HG03025 (cell line): Measurements from ENCODE around the gene SETD2.
A peak's percentile ranks its signal among the peaks of the same experiment; 100 is the strongest.

Experiments
- ATAC-seq: cut with Tn5 transposase; IDR thresholded peaks from one replicate; pipeline ENCODE4 v1.9.1; 2021; ENCODE audit warnings: mild to moderate bottlenecking, moderate library complexity; ENCODE audit not compliant: unreplicated experiment, low FRiP score

The SETD2 gene

GRCh38 chr3:46987319-46987742 lies 176.6 kb downstream of the SETD2 start:
- ATAC-seq = peak; percentile 3

GRCh38 chr3:46986782-46987310 lies 177.1 kb downstream of the SETD2 start:
- ATAC-seq = no peak

- ATAC-seq = no peak
These were observed 177.7 kb downstream of the SETD2 start for GRCh38 chr3:46986055-46986730.

GRCh38 chr3:46985588-46985987 lies 178.3 kb downstream of the SETD2 start:
- ATAC-seq = no peak

GRCh38 chr3:46984591-46985459 lies 179.1 kb downstream of the SETD2 start:
- no peak for ATAC-seq

GRCh38 chr3:46982546-46982945 lies 181.4 kb downstream of the SETD2 start:
- ATAC-seq = no peak

GRCh38 chr3:46981932-46982471 lies 181.9 kb downstream of the SETD2 start:
- no peak for ATAC-seq

- peak; percentile 0 for ATAC-seq
These were observed 183.9 kb downstream of the SETD2 start for GRCh38 chr3:46979958-46980497.

GRCh38 chr3:46978985-46979944 lies 184.6 kb downstream of the SETD2 start, which contains the start of gene NBEAL2:
NBEAL2 (plus strand) TSS chr3:46979666; CDS start chr3:46979862, 196 bp downstream.
- ATAC-seq = peak; percentile 56

GRCh38 chr3:46978381-46978780 lies 185.5 kb downstream of the SETD2 start:
- ATAC-seq = no peak

- no peak for ATAC-seq
These were observed 186.1 kb downstream of the SETD2 start for GRCh38 chr3:46977811-46978195.

GRCh38 chr3:46976326-46977190 lies 187.4 kb downstream of the SETD2 start, which contains the start of gene CCDC12:
CCDC12 (minus strand) TSS chr3:46976745; CDS start chr3:46976732, 13 bp downstream.
- ATAC-seq = peak; percentile 65

- ATAC-seq = no peak
These were observed 189.3 kb downstream of the SETD2 start for GRCh38 chr3:46974421-46975171.

- no peak for ATAC-seq
These were observed 191.5 kb downstream of the SETD2 start for GRCh38 chr3:46972396-46972795.

GRCh38 chr3:46971742-46972141 lies 192.2 kb downstream of the SETD2 start:
- no peak for ATAC-seq

GRCh38 chr3:46971151-46971550 lies 192.8 kb downstream of the SETD2 start:
- no peak for ATAC-seq

- ATAC-seq = no peak
These were observed 193.4 kb downstream of the SETD2 start for GRCh38 chr3:46970391-46971091.
